Fibroblast of skin of left quadriceps (primary cell): Measurements from ENCODE around the gene EGLN3.
"Not testable (repeated sequence)": the region's sequence is repeated elsewhere in the genome, so short reads cannot be mapped to it uniquely, and the experiment has no call there.

ENCODE experiments used
- DNase-seq, 2 experiments: peaks; one replicate each; pipeline ENCODE4 v3.0.0-alpha.2; 2013; ENCODE audit warnings: low read depth in 2 of 2

The EGLN3 gene

GRCh38 chr14:33950320-33951182, at the start of gene EGLN3:
Gene EGLN3 (minus strand): TSS chr14:33951074. CDS start chr14:33950752, 322 bp downstream.
- no peak for DNase-seq

- DNase-seq, result no peak
Observed at GRCh38 chr14:34000396-34000795, 49.5 kb upstream of the EGLN3 start.

- DNase-seq, result no peak
Observed at GRCh38 chr14:33999771-34000291, 49.0 kb upstream of the EGLN3 start.

GRCh38 chr14:33997611-33998010, 46.7 kb upstream of the EGLN3 start:
- DNase-seq, result no peak

- no peak for DNase-seq
Observed at GRCh38 chr14:33996462-33996861, 45.6 kb upstream of the EGLN3 start.

- no peak for DNase-seq
Observed at GRCh38 chr14:33993246-33993645, 42.4 kb upstream of the EGLN3 start.

- no peak for DNase-seq
Observed at GRCh38 chr14:33992274-33993007, 41.6 kb upstream of the EGLN3 start.

GRCh38 chr14:33990790-33991189, 39.9 kb upstream of the EGLN3 start:
- DNase-seq, result no peak

GRCh38 chr14:33987565-33988080, 36.7 kb upstream of the EGLN3 start:
- no peak for DNase-seq

GRCh38 chr14:33986804-33987203, 35.9 kb upstream of the EGLN3 start:
- DNase-seq, result peak; percentile 81 to 82

- no peak for DNase-seq
Observed at GRCh38 chr14:33985242-33985641, 34.4 kb upstream of the EGLN3 start.

GRCh38 chr14:33979613-33980276, 28.9 kb upstream of the EGLN3 start:
- DNase-seq, result no peak

GRCh38 chr14:33978892-33979612, 28.2 kb upstream of the EGLN3 start:
- DNase-seq, result no peak

- DNase-seq, result no peak
Observed at GRCh38 chr14:33972583-33973081, 21.8 kb upstream of the EGLN3 start.

- not testable (repeated sequence) for DNase-seq
Observed at GRCh38 chr14:33969846-33970245, 19.0 kb upstream of the EGLN3 start.

- DNase-seq, result no peak
Observed at GRCh38 chr14:33968722-33969121, 17.8 kb upstream of the EGLN3 start.

GRCh38 chr14:33967138-33967537, 16.3 kb upstream of the EGLN3 start:
- DNase-seq, result no peak

- no peak for DNase-seq
Observed at GRCh38 chr14:33966276-33966675, 15.4 kb upstream of the EGLN3 start.

GRCh38 chr14:33964599-33965317, 13.9 kb upstream of the EGLN3 start:
- no peak for DNase-seq

- no peak for DNase-seq
Observed at GRCh38 chr14:33963892-33964291, 13.0 kb upstream of the EGLN3 start.
